Measurements from ENCODE around the gene ABCF3.

ABCF3 gene

DNA sequence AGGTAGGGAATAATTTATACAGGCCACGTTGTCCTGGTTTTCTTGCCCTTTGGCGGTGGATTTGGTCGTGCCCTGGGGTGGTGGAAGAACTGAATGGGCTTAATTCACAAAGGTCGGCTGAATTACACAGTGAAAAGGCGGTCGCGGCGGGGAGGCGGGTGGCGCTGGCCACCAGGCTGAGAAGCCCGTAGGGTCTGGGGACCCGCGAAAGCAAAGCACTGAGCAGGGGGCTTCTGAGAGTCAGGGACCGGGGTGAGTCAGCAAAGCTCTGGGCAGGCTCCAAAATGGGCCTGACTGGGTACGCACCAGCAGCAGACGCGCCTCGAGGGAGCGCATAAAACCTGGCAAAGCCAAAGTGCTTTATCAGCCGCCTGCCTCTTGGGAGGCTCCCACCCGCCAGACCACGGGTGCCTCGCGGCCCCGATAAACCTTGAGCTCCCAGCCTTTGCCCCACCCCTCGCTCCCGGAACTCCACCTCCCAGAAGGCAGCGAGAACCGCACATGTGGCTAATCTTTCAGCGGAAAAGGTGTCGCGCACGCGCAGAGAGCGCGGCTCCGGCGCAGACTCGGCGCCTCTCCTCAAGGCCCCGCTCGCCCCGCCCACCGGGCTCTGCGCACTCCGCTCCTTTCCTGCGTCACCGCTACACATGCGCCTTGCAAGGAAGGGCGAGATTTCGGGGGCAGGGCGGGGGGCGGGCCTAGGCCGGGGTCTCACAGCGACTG, 377 bp upstream of the ABCF3 start:
- peak; percentile 97 to 98 for DNase-seq (ENCODE audit: low read depth in 1 of 2, low spot score in 1 of 2)

DNA sequence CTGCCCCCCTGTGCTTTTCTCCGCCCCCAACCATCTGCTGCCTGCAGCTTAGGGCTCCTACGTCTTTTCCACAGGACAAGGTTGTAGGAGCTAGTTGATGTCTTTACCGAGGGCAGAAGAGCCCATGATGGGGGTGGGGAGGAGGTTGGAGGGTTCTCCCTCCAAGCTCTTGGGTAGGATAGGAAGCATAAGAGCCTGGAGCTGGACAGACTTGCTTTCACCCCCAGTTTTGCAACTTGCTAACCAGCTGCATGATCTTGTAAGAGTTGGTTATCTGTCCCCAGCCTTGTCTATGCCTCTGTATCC, 856 bp downstream of the ABCF3 start:
- DNase-seq (ENCODE audit: low read depth in 1 of 2, low spot score in 1 of 2) = no peak

DNA sequence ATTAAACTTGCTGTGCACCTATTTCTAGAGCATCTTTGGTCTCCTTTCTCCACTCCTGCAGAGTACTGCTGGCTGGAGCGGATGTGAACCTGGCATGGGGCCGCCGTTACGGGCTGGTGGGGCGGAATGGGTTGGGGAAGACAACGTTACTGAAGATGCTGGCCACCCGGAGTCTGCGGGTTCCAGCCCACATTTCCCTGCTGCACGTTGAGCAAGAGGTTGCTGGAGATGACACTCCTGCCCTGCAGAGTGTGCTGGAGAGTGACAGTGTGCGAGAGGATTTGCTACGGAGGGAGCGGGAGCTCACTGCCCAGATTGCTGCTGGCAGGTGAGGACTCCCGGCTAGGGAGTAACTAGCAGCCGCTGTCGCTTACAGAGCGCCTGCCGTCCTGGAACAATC, 2.1 kb downstream of the ABCF3 start:
- DNase-seq (ENCODE audit: low read depth in 1 of 2, low spot score in 1 of 2) = no peak

DNA sequence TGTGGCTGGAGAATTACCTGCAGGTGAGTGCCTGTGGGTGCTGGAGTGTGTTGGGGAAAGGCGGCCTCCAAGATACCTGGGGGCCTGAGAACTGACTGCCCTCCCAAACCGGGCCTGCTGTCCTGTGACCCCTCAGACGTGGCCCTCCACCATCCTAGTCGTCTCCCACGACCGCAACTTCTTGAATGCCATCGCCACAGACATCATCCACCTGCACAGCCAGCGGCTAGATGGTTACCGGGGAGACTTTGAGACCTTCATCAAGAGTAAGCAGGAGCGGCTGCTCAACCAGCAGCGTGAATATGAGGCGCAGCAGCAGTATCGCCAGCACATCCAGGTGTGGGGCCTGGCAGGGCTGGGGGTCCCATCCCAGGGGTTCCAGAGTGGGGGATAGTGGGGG, 3.4 kb downstream of the ABCF3 start:
- DNase-seq (ENCODE audit: low read depth in 1 of 2, low spot score in 1 of 2) = no peak

DNA sequence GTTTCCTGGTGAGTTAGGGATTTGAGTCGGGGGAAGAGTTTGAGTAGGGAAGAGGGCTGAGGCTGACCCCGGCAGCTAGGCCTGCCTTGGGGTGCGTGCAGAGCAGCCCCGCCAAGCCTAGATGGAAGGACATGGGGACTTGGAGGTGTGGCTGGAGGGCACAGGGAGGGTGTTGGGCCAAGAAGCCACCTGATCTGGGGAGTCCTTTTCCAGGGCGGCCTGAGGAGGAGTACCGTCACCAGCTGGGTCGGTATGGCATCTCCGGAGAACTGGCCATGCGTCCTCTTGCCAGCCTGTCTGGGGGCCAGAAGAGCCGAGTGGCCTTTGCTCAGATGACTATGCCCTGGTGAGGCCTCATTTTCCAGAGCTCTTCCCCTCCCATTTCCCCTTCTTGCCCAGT, 6.9 kb downstream of the ABCF3 start:
- DNase-seq (ENCODE audit: low read depth in 1 of 2, low spot score in 1 of 2) = no peak

DNA sequence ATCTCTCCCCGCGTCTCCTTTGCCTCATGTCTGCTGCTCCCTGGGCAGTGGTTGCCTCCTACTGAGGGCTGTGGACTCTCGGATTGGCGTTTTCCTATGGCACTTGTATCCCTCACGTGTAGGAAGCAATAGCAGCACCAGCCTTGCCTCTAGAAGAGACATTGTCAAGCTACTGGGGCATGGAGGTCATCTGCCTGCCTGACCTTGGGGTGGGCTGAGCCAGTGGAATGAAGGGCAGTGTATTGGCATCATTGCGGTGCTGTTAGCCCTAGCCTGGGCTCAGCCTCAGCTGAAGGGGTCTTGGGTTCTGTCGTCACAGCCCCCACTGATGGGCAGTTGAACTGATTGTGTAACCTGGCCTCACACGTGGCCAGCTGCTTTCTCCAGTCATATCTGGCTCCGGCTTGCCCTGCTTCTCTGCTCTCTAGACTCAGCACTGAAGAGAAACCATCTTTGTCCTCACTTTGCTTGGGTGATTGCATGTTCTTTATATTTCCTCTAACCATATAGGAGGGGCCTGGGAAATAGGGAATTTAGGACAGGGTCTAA, 8.1 kb downstream of the ABCF3 start:
- no peak for DNase-seq (ENCODE audit: low read depth in 1 of 2, low spot score in 1 of 2)

DNA sequence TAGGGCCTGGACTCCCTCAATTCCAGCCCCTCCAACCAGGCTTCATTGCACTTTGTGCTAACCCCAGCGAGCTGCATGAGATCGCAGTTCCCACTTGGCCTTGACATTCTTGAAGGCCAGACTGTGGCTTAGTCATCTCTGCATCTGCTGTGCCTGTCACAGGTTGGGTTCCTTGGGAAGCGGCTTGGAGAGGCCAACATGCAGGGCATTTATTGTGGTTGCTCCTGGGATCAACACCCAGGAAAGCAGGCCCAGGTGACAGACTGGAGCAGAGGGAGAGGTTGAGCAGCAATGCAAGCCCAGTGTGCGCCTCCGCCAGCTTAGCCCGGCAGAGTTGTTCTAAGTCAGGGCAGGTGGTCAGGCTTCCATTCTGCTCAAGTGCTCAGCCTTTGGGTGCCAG, 10.5 kb downstream of the ABCF3 start:
- no peak for DNase-seq (ENCODE audit: low read depth in 1 of 2, low spot score in 1 of 2)

DNA sequence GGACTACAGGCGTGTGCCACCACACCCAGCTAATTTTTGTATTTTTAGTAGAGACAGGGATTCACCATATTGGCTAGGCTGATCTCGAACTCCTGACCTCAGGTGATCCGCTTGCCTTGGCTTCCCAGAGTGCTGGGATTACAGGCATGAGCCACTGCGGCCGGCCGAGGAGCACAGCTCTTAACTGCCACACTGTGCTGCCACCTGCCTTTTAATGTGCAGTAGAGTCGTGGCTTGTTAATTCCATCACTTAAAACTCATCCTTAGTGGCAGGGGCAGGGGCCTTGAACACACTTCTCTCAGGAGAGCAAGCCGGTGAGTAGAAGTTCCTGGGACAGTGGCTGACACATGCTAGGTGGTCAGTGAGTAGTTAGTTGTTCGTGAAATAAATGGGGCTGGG, 12.5 kb downstream of the ABCF3 start:
- no peak for DNase-seq (ENCODE audit: low read depth in 1 of 2, low spot score in 1 of 2)

DNA sequence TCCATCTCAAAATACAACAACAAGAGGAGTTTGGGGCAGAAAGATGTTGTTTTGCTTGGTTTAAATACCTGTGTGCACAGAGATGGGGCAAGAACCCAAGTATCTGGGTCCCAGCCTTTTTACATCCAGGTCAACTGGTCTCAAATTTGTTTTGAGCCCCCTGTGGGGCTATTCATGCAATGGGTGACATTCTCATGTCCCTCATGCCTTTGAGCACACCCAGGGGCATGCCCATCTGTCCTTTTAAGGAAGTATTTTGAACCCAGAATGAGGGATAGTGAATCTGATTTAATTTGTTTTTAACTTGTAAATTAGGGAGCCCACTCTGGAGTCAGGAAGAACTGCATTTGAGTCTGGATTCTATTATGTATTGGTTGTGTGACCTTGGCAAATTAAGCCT, 14.8 kb downstream of the ABCF3 start:
- DNase-seq (ENCODE audit: low read depth in 1 of 2, low spot score in 1 of 2) = no peak

DNA sequence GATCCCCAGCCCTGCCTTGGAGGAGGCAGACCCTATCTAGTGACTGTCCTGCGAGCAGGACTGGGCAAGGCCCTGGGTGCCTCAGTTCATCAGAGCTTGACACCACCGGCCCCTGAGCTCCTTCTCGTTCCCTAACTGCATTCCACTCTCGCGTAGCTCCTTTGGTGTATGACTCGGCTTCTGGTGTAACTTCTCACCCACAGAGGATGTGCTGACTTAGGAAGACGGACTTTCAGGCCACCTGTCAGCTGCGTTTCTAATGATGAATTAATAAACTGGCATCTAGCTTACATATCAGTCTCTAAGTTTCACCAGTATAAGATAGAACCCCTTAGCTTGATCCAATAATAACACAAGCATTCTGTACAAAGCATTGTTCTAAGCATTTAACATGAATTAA, 17.5 kb downstream of the ABCF3 start:
- DNase-seq (ENCODE audit: low read depth in 1 of 2, low spot score in 1 of 2) = no peak

DNA sequence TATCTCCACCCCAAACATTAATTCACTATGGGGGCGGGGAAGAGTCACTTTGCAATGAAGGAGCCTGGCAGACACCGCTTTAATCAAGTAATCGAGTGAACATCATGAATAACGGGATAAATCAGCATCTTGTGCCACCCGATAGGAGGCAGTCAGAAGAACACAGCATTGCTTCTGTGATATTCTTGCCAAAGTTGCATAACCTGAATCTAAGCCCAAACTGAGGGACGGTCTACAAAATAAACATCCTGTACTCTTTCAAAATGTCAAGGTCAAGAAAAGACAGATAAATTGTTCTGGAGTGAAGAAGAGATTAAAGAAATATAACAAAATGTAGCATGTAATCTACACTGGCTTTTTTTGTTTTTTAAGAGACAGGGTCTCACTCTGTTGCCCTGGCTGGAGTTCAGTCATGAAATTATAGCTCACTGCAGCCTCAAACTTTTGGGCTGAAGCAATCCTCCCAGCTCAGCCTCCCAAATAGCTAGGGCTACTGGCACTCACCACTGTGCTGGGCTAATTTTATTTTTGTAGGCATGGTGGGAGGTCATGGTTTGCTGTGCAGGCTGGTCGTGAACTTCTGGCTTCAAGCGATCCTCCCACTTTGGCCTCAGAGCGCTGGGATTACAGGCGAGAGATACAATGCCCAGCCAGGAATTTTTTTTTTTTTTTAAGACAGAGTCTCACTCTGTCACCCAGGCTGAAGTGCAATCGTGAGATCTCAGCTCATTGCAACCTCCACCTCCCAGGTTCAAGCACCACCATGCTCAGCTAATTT, 23.3 kb downstream of the ABCF3 start:
- DNase-seq (ENCODE audit: low read depth in 1 of 2, low spot score in 1 of 2) = no peak

DNA sequence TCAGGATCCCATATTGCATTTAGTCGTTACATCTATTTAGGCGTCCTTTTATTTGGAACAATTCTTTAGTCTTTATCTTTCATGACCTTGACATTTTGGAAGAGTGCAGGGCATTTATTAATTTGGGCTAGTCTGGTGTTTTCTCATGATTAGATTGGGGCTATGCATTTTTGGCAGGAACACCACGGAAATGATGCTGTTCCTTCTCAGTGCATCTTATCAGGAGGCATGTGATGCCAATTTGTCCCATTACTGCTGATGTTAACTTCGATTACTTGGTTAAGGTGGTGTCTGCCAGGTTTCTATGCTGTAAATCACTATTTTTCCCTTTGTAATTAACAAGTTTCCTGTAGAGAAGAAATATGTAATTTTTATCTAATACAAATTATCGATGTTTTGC, 25.3 kb downstream of the ABCF3 start:
- no peak for DNase-seq (ENCODE audit: low read depth in 1 of 2, low spot score in 1 of 2)

DNA sequence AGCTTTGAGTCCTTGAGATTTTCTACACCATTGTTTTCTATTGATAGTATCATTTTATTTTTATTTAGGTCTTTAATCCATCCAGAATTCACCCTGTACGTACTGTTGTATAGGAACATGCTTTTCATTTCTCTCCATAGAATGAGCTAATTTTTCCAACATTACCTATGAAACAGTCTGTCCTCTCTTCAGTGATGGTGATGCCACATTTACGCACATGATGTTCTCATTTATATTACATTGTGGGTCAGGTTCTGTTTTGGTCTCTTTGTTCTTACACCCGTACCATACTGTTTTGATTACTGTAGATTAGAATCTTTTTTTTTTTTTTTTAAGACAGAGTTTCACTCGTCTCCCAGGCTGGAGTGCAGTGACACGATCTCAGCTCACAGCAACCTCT, 25.7 kb downstream of the ABCF3 start:
- DNase-seq (ENCODE audit: low read depth in 1 of 2, low spot score in 1 of 2) = no peak

DNA sequence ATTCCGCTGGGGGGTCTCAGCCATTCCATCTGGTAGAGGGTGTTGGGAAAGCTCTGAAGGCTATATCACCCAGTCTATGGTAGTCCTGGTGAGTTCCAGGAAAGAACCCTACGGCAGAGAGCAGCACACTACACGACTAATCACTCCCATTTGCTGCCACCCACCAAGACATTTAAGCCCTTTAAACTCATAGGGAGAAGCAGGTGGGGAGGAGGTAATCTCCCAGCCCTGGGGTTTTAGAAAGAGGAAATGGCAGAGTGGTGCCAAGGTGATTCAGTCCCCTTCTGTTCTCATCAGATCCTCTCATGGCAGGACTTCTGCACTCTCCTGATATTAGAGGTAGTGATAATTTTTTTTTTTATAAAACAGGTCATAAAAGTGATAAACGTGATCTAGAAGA, 32.8 kb downstream of the ABCF3 start:
- DNase-seq (ENCODE audit: low read depth in 1 of 2, low spot score in 1 of 2) = no peak

DNA sequence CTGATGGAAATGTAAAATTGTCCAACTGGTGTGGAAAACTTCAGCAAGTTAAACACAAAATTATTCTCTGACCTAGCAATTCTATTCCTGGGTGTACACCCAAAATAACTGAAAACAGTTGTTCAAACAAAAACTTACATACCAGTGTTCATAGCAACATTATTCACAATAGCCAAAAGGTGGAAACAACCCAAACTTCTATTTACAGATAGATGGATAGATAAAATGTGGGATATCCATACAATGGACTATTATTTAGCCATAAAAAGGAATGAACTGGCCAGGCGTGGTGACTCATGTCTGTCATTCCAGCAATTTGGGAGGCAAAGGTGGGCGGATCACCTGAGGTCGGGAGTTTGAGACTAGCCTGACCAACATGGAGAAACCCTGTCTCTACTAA, 36.5 kb downstream of the ABCF3 start:
- no peak for DNase-seq (ENCODE audit: low read depth in 1 of 2, low spot score in 1 of 2)

DNA sequence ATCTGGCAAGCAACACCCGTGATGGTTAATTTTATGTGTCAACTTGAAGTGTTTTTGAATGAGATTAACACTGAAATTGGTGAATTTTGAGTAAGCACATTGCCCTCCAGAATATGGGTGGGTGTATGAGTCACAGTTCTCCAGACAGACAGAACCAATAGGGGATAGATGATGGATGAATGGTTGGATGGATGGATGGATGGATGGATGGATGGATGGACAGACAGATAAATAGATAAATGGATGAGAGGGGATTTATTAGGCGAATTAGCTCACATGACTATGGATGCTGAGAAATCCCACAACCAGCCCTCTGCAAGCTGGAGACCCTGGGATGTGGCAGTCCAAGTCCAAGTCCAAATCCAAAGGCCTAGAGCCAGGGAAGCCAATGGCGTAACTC, 37.9 kb downstream of the ABCF3 start:
- no peak for DNase-seq (ENCODE audit: low read depth in 1 of 2, low spot score in 1 of 2)

DNA sequence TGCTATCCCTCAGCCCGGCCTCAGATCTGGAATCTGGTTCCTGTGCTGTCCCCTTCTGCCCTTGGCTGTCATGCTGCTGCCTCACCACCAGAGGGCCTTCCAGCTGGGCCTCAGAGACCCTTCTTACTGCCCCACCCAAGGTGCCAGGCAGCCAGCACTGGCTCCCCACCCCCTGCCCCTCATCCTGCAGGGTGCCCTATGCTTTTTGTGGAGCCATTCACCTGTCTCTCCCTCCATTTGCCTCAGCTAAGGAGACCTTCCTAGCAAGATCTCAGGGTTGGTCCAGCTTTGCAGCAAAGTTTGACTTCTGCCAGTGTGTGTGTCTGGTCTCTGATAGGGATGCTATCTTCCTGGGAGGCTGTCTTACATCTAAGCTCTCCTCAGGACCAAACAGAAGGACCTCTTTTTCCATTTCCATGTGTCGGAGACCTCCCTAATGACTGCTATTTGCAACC, 41.5 kb downstream of the ABCF3 start:
- peak; percentile 33 to 39 for DNase-seq (ENCODE audit: low read depth in 1 of 2, low spot score in 1 of 2)

DNA sequence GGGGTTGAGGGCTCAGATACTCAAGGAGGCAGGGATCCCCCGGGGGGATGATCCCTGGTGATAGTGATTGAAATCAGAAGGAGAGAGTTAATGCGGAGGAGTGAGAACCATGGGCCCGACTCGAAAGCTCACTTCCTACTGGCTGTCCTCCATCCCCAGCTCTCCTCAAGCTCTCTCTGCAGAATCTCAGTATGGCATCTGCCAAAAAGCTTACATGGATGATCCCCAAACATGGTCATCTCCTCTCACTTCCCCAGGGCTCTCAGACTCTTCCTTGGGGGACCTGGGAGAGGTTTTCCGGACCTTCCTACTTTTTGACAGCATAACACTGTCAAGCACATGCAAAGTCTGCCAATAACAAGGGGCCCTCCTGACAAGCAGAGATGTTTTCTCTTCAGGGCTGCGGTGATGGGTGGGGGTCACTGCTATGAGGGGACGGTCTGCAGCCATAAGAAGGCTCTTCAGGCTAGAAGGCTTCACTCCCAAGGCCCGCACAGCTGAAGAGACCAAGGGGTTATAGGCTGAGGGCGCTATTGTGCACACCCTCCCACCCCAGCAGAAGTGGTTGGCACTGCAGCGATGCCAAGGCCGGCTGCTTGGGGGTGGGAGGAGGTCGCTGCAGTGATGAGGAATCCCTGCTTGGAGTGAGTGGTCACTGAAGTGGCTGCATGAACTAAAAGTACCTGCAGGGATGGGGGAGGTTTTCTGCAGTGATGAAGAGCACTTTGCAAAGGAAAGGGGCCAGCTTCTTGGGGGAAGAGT, 42.6 kb downstream of the ABCF3 start:
- DNase-seq (ENCODE audit: low read depth in 1 of 2, low spot score in 1 of 2) = no peak

DNA sequence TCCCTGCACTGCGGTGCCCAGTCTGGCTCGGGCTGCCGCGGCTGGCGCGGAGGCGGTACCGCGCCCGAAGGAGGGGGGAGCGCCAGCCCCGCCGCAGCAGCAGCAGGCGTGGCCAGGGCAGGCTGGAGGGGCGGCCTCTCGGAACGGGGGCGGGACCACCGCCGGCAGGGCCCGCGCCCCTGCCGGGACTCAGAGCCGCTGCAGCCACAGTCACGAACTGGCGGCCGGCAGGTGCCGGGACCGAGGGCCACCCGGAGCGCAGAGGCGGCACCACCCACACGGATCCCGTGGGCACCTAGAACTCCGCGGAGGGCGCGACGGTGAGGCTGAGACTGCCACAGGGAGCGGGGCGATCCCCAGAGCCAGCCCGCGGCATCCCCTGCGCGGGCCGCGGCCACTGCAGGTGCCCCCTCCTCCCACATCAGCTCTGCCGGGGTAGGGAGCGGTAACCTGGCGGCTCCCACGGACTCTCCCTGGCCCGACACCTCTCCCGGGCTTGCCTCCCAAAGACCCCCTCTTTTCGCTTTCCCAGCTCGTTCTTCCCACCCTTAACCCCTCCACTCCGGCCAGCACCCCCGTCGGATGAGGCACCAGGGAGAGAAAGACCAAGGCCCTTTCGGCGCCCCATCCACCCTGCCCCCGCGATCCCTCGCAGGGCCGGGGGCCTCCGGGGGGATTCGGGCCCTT, 43.5 kb downstream of the ABCF3 start, which contains the start of gene VWA5B2:
Gene VWA5B2 (plus strand): TSS at position 192 of the 687 bp plus-strand sequence. CDS start 944 bp downstream, outside the sequence.
- peak; percentile 40 to 43 for DNase-seq (ENCODE audit: low read depth in 1 of 2, low spot score in 1 of 2)

DNA sequence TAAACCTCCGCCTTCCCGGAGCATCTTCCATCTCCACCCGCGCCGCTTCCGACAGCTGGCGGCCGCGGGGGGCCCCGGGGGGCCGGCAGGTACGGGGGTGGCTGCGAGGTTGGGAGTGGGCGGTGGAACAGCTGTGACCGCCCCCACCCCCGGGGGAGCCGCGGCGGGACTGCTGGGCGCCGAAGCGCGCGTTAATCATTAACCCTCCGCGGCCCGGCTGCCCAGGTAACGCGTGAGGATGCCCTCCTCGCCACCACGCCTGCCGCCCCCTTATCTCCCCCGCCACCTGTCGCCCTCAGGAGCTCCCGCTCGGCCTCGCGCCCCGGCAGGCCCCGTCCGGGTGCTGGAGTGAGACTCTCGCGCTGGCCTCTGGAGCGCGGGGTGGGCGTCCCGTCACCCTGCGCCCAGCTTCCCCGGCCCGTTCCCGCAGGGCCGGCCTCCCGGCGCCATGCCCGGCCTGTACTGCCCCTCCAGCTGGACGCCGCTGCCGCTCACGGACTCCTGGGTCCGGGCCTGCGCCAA, 44.1 kb downstream of the ABCF3 start:
- DNase-seq (ENCODE audit: low read depth in 1 of 2, low spot score in 1 of 2) = no peak
